ENCODE data around the gene NKTR. TPM values are rescaled to one million over a fixed set of nuclear protein-coding genes. Genes with fewer than 3 reads are reported as not detected.
A peak's percentile ranks its signal among the peaks of the same experiment; 100 is the strongest.
"Not testable (repeated sequence)": the region's sequence is repeated elsewhere in the genome, so short reads cannot be mapped to it uniquely, and the experiment has no call there.

The NKTR gene
- polyA plus RNA-seq (2013, experiment 1 of 2) = 30.9 TPM
- polyA plus RNA-seq (2013, experiment 2 of 2) = 31.8 TPM

- no peak within 1 kb of the TSS for H2BK15ac ChIP-seq (replicated peaks; ENCODE audit: low read depth)
- no CpG with 5 or more reads among the region's 76 CpGs for WGBS (ENCODE audit: extremely low coverage, insufficient coverage, low lambda C conversion rate)
Measured at GRCh38 chr3:42600111-42600957, at the start of gene NKTR. Gene NKTR (plus strand): TSS chr3:42600686. CDS start chr3:42601007, 321 bp downstream.

GRCh38 chr3:42552830-42553229 lies 47.7 kb upstream of the NKTR start:
- no peaks in the 10 kb centered on the region for H3K79me2 ChIP-seq (ENCODE audit: control insufficient read depth, insufficient read depth, low read length)
- H2AK5ac ChIP-seq (ENCODE audit: low read length) = no peak overlapping the region
- H2BK15ac ChIP-seq (replicated peaks; ENCODE audit: low read depth) = no peak overlapping the region
- no peak overlapping the region for H3K4me2 ChIP-seq (ENCODE audit: low read length)
- no peak overlapping the region for H3K23ac ChIP-seq (ENCODE audit: low read length)
- no peak overlapping the region for H2BK120ac ChIP-seq (ENCODE audit: low read depth, low read length)
- H3K27ac ChIP-seq (ENCODE audit: low read depth, low read length) = no peak overlapping the region
- H3K36me3 ChIP-seq (ENCODE audit: control insufficient read depth, insufficient read depth, low read length) = peaks cover 3% of the 10 kb centered on the region
- H4K8ac ChIP-seq (ENCODE audit: low read depth, low read length) = no peak overlapping the region
- no peak overlapping the region for H3K4ac ChIP-seq (ENCODE audit: low read depth, low read length)
- no peak for DNase-seq
- H3K27me3 ChIP-seq (ENCODE audit: insufficient read depth, low read length, poor library complexity) = no peaks in the 10 kb centered on the region
- WGBS (ENCODE audit: extremely low coverage, insufficient coverage, low lambda C conversion rate) = no CpG with 5 or more reads among the region's 1 CpG
- H3K56ac ChIP-seq (ENCODE audit: low read length) = no peak overlapping the region
- no peak overlapping the region for H3K18ac ChIP-seq (ENCODE audit: low read length)
- no peaks in the 10 kb centered on the region for H3K79me1 ChIP-seq (ENCODE audit: low read length)
- H3K4me1 ChIP-seq (ENCODE audit: control insufficient read depth, low read depth, low read length) = no peaks in the 10 kb centered on the region
- no peak overlapping the region for H3K4me3 ChIP-seq (ENCODE audit: low read length)
- no peak overlapping the region for H2BK5ac ChIP-seq (ENCODE audit: low read length)
- no peak overlapping the region for H4K5ac ChIP-seq (ENCODE audit: low read length)
- H3K9ac ChIP-seq (ENCODE audit: low read length) = no peak overlapping the region

More at GRCh38 chr3:42600111-42600957, at the start of gene NKTR:
- Histone ChIP-seq H2BK120ac (ENCODE audit: low read depth, low read length) (no peak within 1 kb of the TSS), H3K23ac (ENCODE audit: low read length) (no peak within 1 kb of the TSS), H3K27me3 (ENCODE audit: insufficient read depth, low read length, poor library complexity) (no peaks in the 10 kb centered on the region), H2AK5ac (ENCODE audit: low read length) (no peak within 1 kb of the TSS), H3K4me3 (ENCODE audit: low read length) (peak within 1 kb of the TSS; percentile 87), H4K5ac (ENCODE audit: low read length) (no peak within 1 kb of the TSS), H3K27ac (ENCODE audit: low read depth, low read length) (peak within 1 kb of the TSS; percentile 98), H4K8ac (ENCODE audit: low read depth, low read length) (no peak within 1 kb of the TSS), H3K4me2 (ENCODE audit: low read length) (peak within 1 kb of the TSS; percentile 85), H2BK5ac (ENCODE audit: low read length) (peak within 1 kb of the TSS; percentile 85), H3K56ac (ENCODE audit: low read length) (peak within 1 kb of the TSS; percentile 99), H3K4ac (ENCODE audit: low read depth, low read length) (peak within 1 kb of the TSS; percentile 98), H3K36me3 (ENCODE audit: control insufficient read depth, insufficient read depth, low read length) (no peaks in the 10 kb centered on the region), H3K79me1 (ENCODE audit: low read length) (peaks cover 2% of the 10 kb centered on the region), H3K18ac (ENCODE audit: low read length) (peak within 1 kb of the TSS; percentile 92), H3K9ac (ENCODE audit: low read length) (peak within 1 kb of the TSS; percentile 96), H3K79me2 (ENCODE audit: control insufficient read depth, insufficient read depth, low read length) (peaks cover 34% of the 10 kb centered on the region), H3K4me1 (ENCODE audit: control insufficient read depth, low read depth, low read length) (peaks cover 3% of the 10 kb centered on the region)
- DNase-seq = peak; percentile 100

- no peak overlapping the region for H2BK15ac ChIP-seq (replicated peaks; ENCODE audit: low read depth)
- peak; percentile 68 for DNase-seq
- no peak overlapping the region for H3K23ac ChIP-seq (ENCODE audit: low read length)
- no peak overlapping the region for H3K56ac ChIP-seq (ENCODE audit: low read length)
- H3K4me2 ChIP-seq (ENCODE audit: low read length) = no peak overlapping the region
- no peak overlapping the region for H2BK120ac ChIP-seq (ENCODE audit: low read depth, low read length)
- H3K18ac ChIP-seq (ENCODE audit: low read length) = no peak overlapping the region
- H2AK5ac ChIP-seq (ENCODE audit: low read length) = no peak overlapping the region
- H2BK5ac ChIP-seq (ENCODE audit: low read length) = no peak overlapping the region
- no peak overlapping the region for H4K5ac ChIP-seq (ENCODE audit: low read length)
- H3K27ac ChIP-seq (ENCODE audit: low read depth, low read length) = no peak overlapping the region
- H3K79me1 ChIP-seq (ENCODE audit: low read length) = no peaks in the 10 kb centered on the region
- H3K79me2 ChIP-seq (ENCODE audit: control insufficient read depth, insufficient read depth, low read length) = no peaks in the 10 kb centered on the region
- no peak overlapping the region for H3K9ac ChIP-seq (ENCODE audit: low read length)
- H3K27me3 ChIP-seq (ENCODE audit: insufficient read depth, low read length, poor library complexity) = no peaks in the 10 kb centered on the region
- no CpG with 5 or more reads among the region's 3 CpGs for WGBS (ENCODE audit: extremely low coverage, insufficient coverage, low lambda C conversion rate)
- H3K4me1 ChIP-seq (ENCODE audit: control insufficient read depth, low read depth, low read length) = no peaks in the 10 kb centered on the region
- no peak overlapping the region for H3K4me3 ChIP-seq (ENCODE audit: low read length)
- no peak overlapping the region for H4K8ac ChIP-seq (ENCODE audit: low read depth, low read length)
- H3K4ac ChIP-seq (ENCODE audit: low read depth, low read length) = no peak overlapping the region
- H3K36me3 ChIP-seq (ENCODE audit: control insufficient read depth, insufficient read depth, low read length) = peaks cover 5% of the 10 kb centered on the region
Measured at GRCh38 chr3:42556089-42556632, 44.3 kb upstream of the NKTR start.

- H4K5ac ChIP-seq (ENCODE audit: low read length); H3K4me3 ChIP-seq (ENCODE audit: low read length); H3K4me1 ChIP-seq (ENCODE audit: control insufficient read depth, low read depth, low read length); H3K18ac ChIP-seq (ENCODE audit: low read length); H3K4ac ChIP-seq (ENCODE audit: low read depth, low read length); H2BK120ac ChIP-seq (ENCODE audit: low read depth, low read length); DNase-seq; H3K9ac ChIP-seq (ENCODE audit: low read length); H2BK15ac ChIP-seq (replicated peaks; ENCODE audit: low read depth); H3K56ac ChIP-seq (ENCODE audit: low read length); H3K27me3 ChIP-seq (ENCODE audit: insufficient read depth, low read length, poor library complexity); H3K4me2 ChIP-seq (ENCODE audit: low read length); H3K79me2 ChIP-seq (ENCODE audit: control insufficient read depth, insufficient read depth, low read length); H3K79me1 ChIP-seq (ENCODE audit: low read length); H3K36me3 ChIP-seq (ENCODE audit: control insufficient read depth, insufficient read depth, low read length); H4K8ac ChIP-seq (ENCODE audit: low read depth, low read length); H2BK5ac ChIP-seq (ENCODE audit: low read length); H2AK5ac ChIP-seq (ENCODE audit: low read length); H3K27ac ChIP-seq (ENCODE audit: low read depth, low read length); H3K23ac ChIP-seq (ENCODE audit: low read length): not testable (repeated sequence)
- no CpG with 5 or more reads among the region's 6 CpGs for WGBS (ENCODE audit: extremely low coverage, insufficient coverage, low lambda C conversion rate)
Measured at GRCh38 chr3:42556817-42557216, 43.7 kb upstream of the NKTR start.

GRCh38 chr3:42557854-42558253 lies 42.6 kb upstream of the NKTR start:
- Histone ChIP-seq H2AK5ac (ENCODE audit: low read length) (no peak overlapping the region), H3K23ac (ENCODE audit: low read length) (no peak overlapping the region), H3K27ac (ENCODE audit: low read depth, low read length) (no peak overlapping the region), H3K18ac (ENCODE audit: low read length) (no peak overlapping the region), H2BK120ac (ENCODE audit: low read depth, low read length) (no peak overlapping the region), H2BK5ac (ENCODE audit: low read length) (no peak overlapping the region), H3K79me2 (ENCODE audit: control insufficient read depth, insufficient read depth, low read length) (no peaks in the 10 kb centered on the region), H3K79me1 (ENCODE audit: low read length) (no peaks in the 10 kb centered on the region), H2BK15ac (replicated peaks; ENCODE audit: low read depth) (no peak overlapping the region), H3K9ac (ENCODE audit: low read length) (no peak overlapping the region), H3K56ac (ENCODE audit: low read length) (no peak overlapping the region), H4K5ac (ENCODE audit: low read length) (no peak overlapping the region), H3K27me3 (ENCODE audit: insufficient read depth, low read length, poor library complexity) (no peaks in the 10 kb centered on the region), H4K8ac (ENCODE audit: low read depth, low read length) (no peak overlapping the region), H3K36me3 (ENCODE audit: control insufficient read depth, insufficient read depth, low read length) (peaks cover 5% of the 10 kb centered on the region), H3K4me1 (ENCODE audit: control insufficient read depth, low read depth, low read length) (no peaks in the 10 kb centered on the region), H3K4me3 (ENCODE audit: low read length) (no peak overlapping the region), H3K4me2 (ENCODE audit: low read length) (no peak overlapping the region), H3K4ac (ENCODE audit: low read depth, low read length) (no peak overlapping the region)
- DNase-seq = peak; percentile 66
